ENCODE results near the gene BRIP1.
"Not testable (repeated sequence)": the region's sequence is repeated elsewhere in the genome, so short reads cannot be mapped to it uniquely, and the experiment has no call there.

BRIP1 gene

DNA sequence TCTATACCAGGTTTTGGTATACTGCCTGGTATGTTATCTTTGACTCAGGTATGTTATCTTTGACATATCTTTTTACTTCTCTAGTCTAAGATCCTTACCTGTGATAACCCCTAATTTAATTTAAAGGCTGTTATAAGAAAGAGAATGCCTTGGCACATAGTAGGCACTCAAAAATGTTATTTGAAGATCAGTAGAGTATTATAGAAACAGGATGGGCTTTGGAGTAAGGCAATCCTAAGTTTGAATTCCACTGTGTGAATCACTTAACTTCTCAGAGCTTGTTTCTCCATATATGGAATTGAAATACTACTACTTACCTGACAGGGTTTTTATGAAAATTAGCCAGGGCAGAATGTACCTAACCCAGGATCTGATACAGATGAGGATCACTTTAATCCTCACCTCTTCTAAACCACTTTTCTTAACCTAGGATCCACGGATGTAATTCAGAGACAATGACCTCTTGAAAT, 1.2 kb downstream of the BRIP1 start:
- no peaks in the 10 kb centered on the region for H3K27me3 ChIP-seq (replicated peaks; ENCODE audit: control insufficient read depth, insufficient read depth, low read length)
- H3K36me3 ChIP-seq (ENCODE audit: control insufficient read depth, insufficient read depth, low read length, severe bottlenecking) = peaks cover 7% of the 10 kb centered on the region
- peaks cover 14% of the 10 kb centered on the region for H3K4me1 ChIP-seq (ENCODE audit: control insufficient read depth, insufficient read depth, low read length)
- peak; percentile 10 for DNase-seq (ENCODE audit: low read depth)
- peak overlapping the region; percentile 95 for H3K4me3 ChIP-seq (ENCODE audit: low read length)
- no peaks in the 10 kb centered on the region for H3K9me3 ChIP-seq (ENCODE audit: control insufficient read depth, low read length)
- peak overlapping the region; percentile 85 for H3K9ac ChIP-seq (ENCODE audit: low read length)

DNA sequence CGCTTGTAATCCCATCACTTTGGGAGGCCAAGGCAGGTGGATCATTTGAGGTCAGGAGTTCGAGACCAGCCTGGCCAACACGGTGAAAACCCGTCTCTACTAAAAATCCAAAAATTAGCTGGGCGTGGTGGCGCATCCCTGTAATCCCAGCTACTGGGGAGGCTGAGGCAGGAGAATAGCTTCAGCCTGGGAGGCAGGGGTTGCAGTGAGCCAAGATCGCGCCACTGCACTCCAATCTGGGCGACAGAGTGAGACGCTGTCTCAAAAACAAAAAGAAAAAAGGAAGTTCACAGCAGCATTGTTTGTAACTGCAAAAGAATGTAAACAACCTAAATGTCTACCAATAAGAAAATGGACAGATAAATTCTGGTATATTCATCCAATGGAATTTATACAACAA, 2.9 kb downstream of the BRIP1 start:
- not testable (repeated sequence) for H3K27me3 ChIP-seq (replicated peaks; ENCODE audit: control insufficient read depth, insufficient read depth, low read length); DNase-seq (ENCODE audit: low read depth); H3K9ac ChIP-seq (ENCODE audit: low read length); H3K4me3 ChIP-seq (ENCODE audit: low read length); H3K9me3 ChIP-seq (ENCODE audit: control insufficient read depth, low read length); H3K36me3 ChIP-seq (ENCODE audit: control insufficient read depth, insufficient read depth, low read length, severe bottlenecking)
- peaks cover 14% of the 10 kb centered on the region for H3K4me1 ChIP-seq (ENCODE audit: control insufficient read depth, insufficient read depth, low read length)

DNA sequence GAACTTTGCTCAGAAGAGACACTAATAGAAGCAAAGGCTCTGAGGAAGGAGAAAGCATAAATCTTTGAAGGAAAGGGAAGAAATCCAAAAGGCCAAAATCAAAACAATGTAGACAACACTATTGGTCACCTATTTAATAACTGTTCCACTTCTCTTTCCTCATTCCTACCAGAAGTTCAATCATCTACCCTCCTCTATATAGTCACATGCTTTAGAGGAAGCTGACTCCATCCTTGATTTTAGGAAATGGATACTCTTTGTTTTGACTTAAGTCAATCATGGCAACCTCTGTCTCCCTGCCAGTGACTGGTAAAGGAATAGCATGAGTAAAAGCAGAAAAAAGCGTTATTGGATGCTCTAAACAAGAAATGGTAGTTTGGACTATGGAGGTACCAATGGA, 7.3 kb downstream of the BRIP1 start:
- H3K9ac ChIP-seq (ENCODE audit: low read length) = no peak overlapping the region
- no peak for DNase-seq (ENCODE audit: low read depth)
- H3K4me1 ChIP-seq (ENCODE audit: control insufficient read depth, insufficient read depth, low read length) = no peaks in the 10 kb centered on the region
- H3K36me3 ChIP-seq (ENCODE audit: control insufficient read depth, insufficient read depth, low read length, severe bottlenecking) = no peaks in the 10 kb centered on the region
- H3K4me3 ChIP-seq (ENCODE audit: low read length) = no peak overlapping the region
- no peaks in the 10 kb centered on the region for H3K9me3 ChIP-seq (ENCODE audit: control insufficient read depth, low read length)
- H3K27me3 ChIP-seq (replicated peaks; ENCODE audit: control insufficient read depth, insufficient read depth, low read length) = no peaks in the 10 kb centered on the region

DNA sequence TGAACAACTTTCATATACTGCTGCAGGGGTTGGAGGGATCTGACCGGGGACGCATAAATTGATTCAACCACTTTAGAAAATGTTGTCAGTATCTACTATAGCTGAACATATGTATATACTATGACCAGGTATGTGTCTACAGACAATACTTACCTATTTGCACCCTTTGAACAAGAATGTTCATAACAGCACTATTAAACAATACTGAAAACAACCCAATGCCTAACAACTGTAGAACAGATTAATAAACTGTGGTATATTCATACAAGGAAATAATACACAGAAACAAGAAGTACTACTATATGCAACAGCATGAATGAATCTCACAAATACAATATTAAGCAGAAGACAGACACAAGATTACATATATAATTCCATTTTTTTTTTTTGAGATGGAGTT, 10.5 kb downstream of the BRIP1 start:
- no peak overlapping the region for H3K9ac ChIP-seq (ENCODE audit: low read length)
- no peaks in the 10 kb centered on the region for H3K9me3 ChIP-seq (ENCODE audit: control insufficient read depth, low read length)
- H3K36me3 ChIP-seq (ENCODE audit: control insufficient read depth, insufficient read depth, low read length, severe bottlenecking) = no peaks in the 10 kb centered on the region
- no peaks in the 10 kb centered on the region for H3K27me3 ChIP-seq (replicated peaks; ENCODE audit: control insufficient read depth, insufficient read depth, low read length)
- no peaks in the 10 kb centered on the region for H3K4me1 ChIP-seq (ENCODE audit: control insufficient read depth, insufficient read depth, low read length)
- H3K4me3 ChIP-seq (ENCODE audit: low read length) = no peak overlapping the region
- no peak for DNase-seq (ENCODE audit: low read depth)

DNA sequence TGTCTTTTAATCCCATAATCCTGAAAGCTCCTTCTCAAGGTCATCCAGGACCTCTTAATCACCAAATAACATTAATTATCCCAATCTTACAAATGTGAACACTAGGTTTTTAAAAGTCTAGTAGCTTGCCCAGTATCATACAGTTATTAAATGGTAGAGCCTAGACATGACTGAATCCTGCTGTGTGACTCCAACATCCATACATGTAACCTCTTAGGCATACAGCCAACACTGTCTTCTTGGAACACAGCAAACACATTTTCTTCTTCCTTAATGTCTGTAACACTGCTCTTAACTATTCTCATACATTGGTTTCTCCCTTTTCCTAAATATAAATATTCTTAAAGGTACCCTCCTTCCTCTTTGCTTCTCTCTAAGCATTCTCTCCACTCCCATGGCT, 13.7 kb downstream of the BRIP1 start:
- Histone ChIP-seq H3K27me3 (replicated peaks; ENCODE audit: control insufficient read depth, insufficient read depth, low read length) (no peaks in the 10 kb centered on the region), H3K9me3 (ENCODE audit: control insufficient read depth, low read length) (no peaks in the 10 kb centered on the region), H3K4me1 (ENCODE audit: control insufficient read depth, insufficient read depth, low read length) (no peaks in the 10 kb centered on the region), H3K36me3 (ENCODE audit: control insufficient read depth, insufficient read depth, low read length, severe bottlenecking) (no peaks in the 10 kb centered on the region), H3K9ac (ENCODE audit: low read length) (no peak overlapping the region), H3K4me3 (ENCODE audit: low read length) (no peak overlapping the region)
- peak; percentile 2 for DNase-seq (ENCODE audit: low read depth)

- Histone ChIP-seq H3K9ac (ENCODE audit: low read length) (no peak overlapping the region), H3K4me3 (ENCODE audit: low read length) (no peak overlapping the region), H3K4me1 (ENCODE audit: control insufficient read depth, insufficient read depth, low read length) (no peaks in the 10 kb centered on the region), H3K9me3 (ENCODE audit: control insufficient read depth, low read length) (no peaks in the 10 kb centered on the region), H3K27me3 (replicated peaks; ENCODE audit: control insufficient read depth, insufficient read depth, low read length) (no peaks in the 10 kb centered on the region), H3K36me3 (ENCODE audit: control insufficient read depth, insufficient read depth, low read length, severe bottlenecking) (no peaks in the 10 kb centered on the region)
- no peak for DNase-seq (ENCODE audit: low read depth)
Observed at GRCh38 chr17:61848896-61849295, 14.4 kb downstream of the BRIP1 start.

- Histone ChIP-seq H3K9ac (ENCODE audit: low read length) (no peak overlapping the region), H3K9me3 (ENCODE audit: control insufficient read depth, low read length) (no peaks in the 10 kb centered on the region), H3K4me3 (ENCODE audit: low read length) (no peak overlapping the region), H3K4me1 (ENCODE audit: control insufficient read depth, insufficient read depth, low read length) (no peaks in the 10 kb centered on the region), H3K27me3 (replicated peaks; ENCODE audit: control insufficient read depth, insufficient read depth, low read length) (no peaks in the 10 kb centered on the region), H3K36me3 (ENCODE audit: control insufficient read depth, insufficient read depth, low read length, severe bottlenecking) (no peaks in the 10 kb centered on the region)
- no peak for DNase-seq (ENCODE audit: low read depth)
Observed at GRCh38 chr17:61848247-61848646, 15.1 kb downstream of the BRIP1 start.

DNA sequence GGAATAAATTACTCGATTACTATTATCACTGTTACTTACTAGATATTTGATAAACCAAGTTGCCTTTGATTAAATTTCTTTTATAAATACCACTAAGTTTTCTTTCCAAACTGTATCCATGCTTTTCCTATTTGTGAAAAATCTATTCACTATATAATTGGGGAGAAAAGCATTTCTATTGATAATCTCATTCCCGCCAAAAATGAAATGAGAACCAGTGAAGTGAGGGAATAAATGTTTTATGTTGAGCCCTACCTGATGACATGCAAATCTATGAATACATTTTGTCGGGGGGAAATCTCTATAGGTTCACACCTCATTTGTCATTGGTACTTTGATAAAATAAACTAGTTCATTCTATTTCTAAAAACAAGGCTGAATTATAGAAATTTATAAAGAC, 15.7 kb downstream of the BRIP1 start:
- Histone ChIP-seq H3K4me1 (ENCODE audit: control insufficient read depth, insufficient read depth, low read length) (no peaks in the 10 kb centered on the region), H3K27me3 (replicated peaks; ENCODE audit: control insufficient read depth, insufficient read depth, low read length) (no peaks in the 10 kb centered on the region), H3K36me3 (ENCODE audit: control insufficient read depth, insufficient read depth, low read length, severe bottlenecking) (no peaks in the 10 kb centered on the region), H3K4me3 (ENCODE audit: low read length) (no peak overlapping the region), H3K9ac (ENCODE audit: low read length) (no peak overlapping the region), H3K9me3 (ENCODE audit: control insufficient read depth, low read length) (no peaks in the 10 kb centered on the region)
- DNase-seq (ENCODE audit: low read depth) = no peak

DNA sequence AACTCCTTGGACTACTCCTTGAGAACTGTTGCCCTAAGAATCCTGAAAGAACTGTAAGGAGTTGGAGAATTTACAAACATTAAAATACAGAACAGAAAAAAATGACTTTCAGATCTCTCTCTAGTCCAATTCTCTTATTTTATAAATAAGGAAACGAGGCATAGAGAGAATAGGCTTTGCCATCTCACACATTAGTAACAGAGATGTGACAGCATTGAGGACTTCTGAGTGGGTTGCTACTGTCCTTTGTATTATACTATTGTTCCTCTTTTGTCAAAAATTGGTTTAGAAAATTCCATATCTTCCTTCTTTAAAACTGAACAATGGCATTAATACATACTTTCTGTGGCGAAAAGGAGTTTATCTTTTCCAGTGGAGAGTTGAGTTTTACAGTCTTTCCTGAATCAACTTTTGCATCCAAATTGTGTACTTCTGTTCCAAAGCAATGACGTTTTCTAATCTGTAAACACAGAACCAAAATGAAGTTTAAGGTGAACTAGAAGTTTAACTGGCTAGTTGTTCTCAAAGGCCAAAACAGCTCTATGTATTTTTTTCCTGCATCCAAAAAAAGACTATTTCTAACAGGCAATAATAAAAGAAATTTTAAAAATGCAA, 16.5 kb downstream of the BRIP1 start:
- no peaks in the 10 kb centered on the region for H3K27me3 ChIP-seq (replicated peaks; ENCODE audit: control insufficient read depth, insufficient read depth, low read length)
- no peaks in the 10 kb centered on the region for H3K9me3 ChIP-seq (ENCODE audit: control insufficient read depth, low read length)
- no peaks in the 10 kb centered on the region for H3K4me1 ChIP-seq (ENCODE audit: control insufficient read depth, insufficient read depth, low read length)
- H3K4me3 ChIP-seq (ENCODE audit: low read length) = no peak overlapping the region
- H3K9ac ChIP-seq (ENCODE audit: low read length) = no peak overlapping the region
- DNase-seq (ENCODE audit: low read depth) = no peak
- no peaks in the 10 kb centered on the region for H3K36me3 ChIP-seq (ENCODE audit: control insufficient read depth, insufficient read depth, low read length, severe bottlenecking)

DNA sequence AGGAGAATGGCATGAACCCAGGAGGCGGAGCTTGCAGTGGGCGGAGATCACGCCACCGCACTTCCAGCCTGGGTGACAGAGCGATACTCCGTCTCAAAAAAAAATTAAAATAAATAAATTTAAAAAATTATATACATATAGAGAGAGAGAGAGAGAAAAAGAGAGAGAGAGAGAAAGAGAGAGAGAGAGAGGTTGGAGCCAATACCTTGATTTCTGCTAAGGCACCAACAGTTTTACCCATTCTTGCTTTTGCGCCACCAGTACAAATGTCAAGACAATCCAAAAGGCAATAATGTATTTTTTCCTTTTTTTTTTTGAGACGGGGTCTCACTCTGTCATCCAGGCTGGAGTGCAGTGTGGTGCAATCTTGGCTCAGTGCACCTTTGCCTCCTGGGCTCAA, 17.2 kb downstream of the BRIP1 start:
- Histone ChIP-seq H3K4me1 (ENCODE audit: control insufficient read depth, insufficient read depth, low read length) (no peaks in the 10 kb centered on the region), H3K27me3 (replicated peaks; ENCODE audit: control insufficient read depth, insufficient read depth, low read length) (no peaks in the 10 kb centered on the region), H3K36me3 (ENCODE audit: control insufficient read depth, insufficient read depth, low read length, severe bottlenecking) (no peaks in the 10 kb centered on the region), H3K9me3 (ENCODE audit: control insufficient read depth, low read length) (no peaks in the 10 kb centered on the region), H3K9ac (ENCODE audit: low read length) (no peak overlapping the region), H3K4me3 (ENCODE audit: low read length) (no peak overlapping the region)
- no peak for DNase-seq (ENCODE audit: low read depth)

GRCh38 chr17:61843435-61843834, 19.9 kb downstream of the BRIP1 start:
- Histone ChIP-seq H3K9ac (ENCODE audit: low read length) (no peak overlapping the region), H3K27me3 (replicated peaks; ENCODE audit: control insufficient read depth, insufficient read depth, low read length) (no peaks in the 10 kb centered on the region), H3K4me1 (ENCODE audit: control insufficient read depth, insufficient read depth, low read length) (no peaks in the 10 kb centered on the region), H3K9me3 (ENCODE audit: control insufficient read depth, low read length) (no peaks in the 10 kb centered on the region), H3K36me3 (ENCODE audit: control insufficient read depth, insufficient read depth, low read length, severe bottlenecking) (no peaks in the 10 kb centered on the region), H3K4me3 (ENCODE audit: low read length) (no peak overlapping the region)
- no peak for DNase-seq (ENCODE audit: low read depth)

GRCh38 chr17:61842899-61843298, 20.4 kb downstream of the BRIP1 start:
- no peak for DNase-seq (ENCODE audit: low read depth)
- H3K9me3 ChIP-seq (ENCODE audit: control insufficient read depth, low read length) = no peaks in the 10 kb centered on the region
- H3K9ac ChIP-seq (ENCODE audit: low read length) = no peak overlapping the region
- no peaks in the 10 kb centered on the region for H3K27me3 ChIP-seq (replicated peaks; ENCODE audit: control insufficient read depth, insufficient read depth, low read length)
- no peak overlapping the region for H3K4me3 ChIP-seq (ENCODE audit: low read length)
- H3K4me1 ChIP-seq (ENCODE audit: control insufficient read depth, insufficient read depth, low read length) = no peaks in the 10 kb centered on the region
- no peaks in the 10 kb centered on the region for H3K36me3 ChIP-seq (ENCODE audit: control insufficient read depth, insufficient read depth, low read length, severe bottlenecking)
